H9 (cell line): Measurements from ENCODE around the gene SDK1. TPM values are rescaled to one million over a fixed set of nuclear protein-coding genes. Genes with fewer than 3 reads are reported as not detected.

Experiments
- DNase-seq: peaks from one replicate; pipeline ENCODE4 v3.0.0-alpha.2; 2017
- H2AFZ ChIP-seq: one replicate; pipeline ENCODE4 v1.6.1; 2013; ENCODE audit warnings: mild to moderate bottlenecking, low read length, control low read depth, moderate library complexity
- H2AK5ac ChIP-seq: 2 replicates; pipeline ENCODE4 v1.6.1; 2013; ENCODE audit warnings: low read length, control low read depth, mixed read lengths; ENCODE audit not compliant: insufficient read length
- H2BK120ac ChIP-seq: one replicate; pipeline ENCODE4 v1.6.1; 2013; ENCODE audit warnings: low read depth, mild to moderate bottlenecking, low read length, control low read depth, inconsistent platforms; ENCODE audit not compliant: poor library complexity, severe bottlenecking
- H2BK12ac ChIP-seq: 2 replicates; pipeline ENCODE4 v1.6.1; 2013; ENCODE audit warnings: low read length, control low read depth, mixed read lengths, low read depth; ENCODE audit not compliant: insufficient read length
- H2BK15ac ChIP-seq: 2 replicates; pipeline ENCODE4 v1.6.1; 2013; ENCODE audit warnings: low read depth, low read length, control low read depth
- H2BK20ac ChIP-seq: one replicate; pipeline ENCODE4 v1.6.1; 2013; ENCODE audit warnings: low read depth, mild to moderate bottlenecking, low read length, control low read depth, inconsistent platforms; ENCODE audit not compliant: poor library complexity, severe bottlenecking
- H2BK5ac ChIP-seq: 2 replicates; pipeline ENCODE4 v1.6.1; 2013; ENCODE audit warnings: low read length, control low read depth, mixed read lengths; ENCODE audit not compliant: insufficient read length
- H3K14ac ChIP-seq: 2 replicates; pipeline ENCODE4 v1.6.1; 2013; ENCODE audit warnings: low read length, control low read depth; ENCODE audit not compliant: insufficient read depth
- H3K18ac ChIP-seq: 2 replicates; pipeline ENCODE4 v1.6.1; 2013; ENCODE audit warnings: low read depth, mild to moderate bottlenecking, mixed read lengths, low read length, control low read depth; ENCODE audit not compliant: insufficient read length
- H3K23ac ChIP-seq: 2 replicates; pipeline ENCODE4 v1.6.1; 2013; ENCODE audit warnings: low read length, control low read depth, mixed read lengths, low read depth; ENCODE audit not compliant: insufficient read length
- H3K23me2 ChIP-seq: 2 replicates; pipeline ENCODE4 v1.6.1; 2013; ENCODE audit warnings: low read depth, mild to moderate bottlenecking, mixed read lengths, low read length, control low read depth; ENCODE audit not compliant: insufficient read length, poor library complexity, severe bottlenecking
- H3K27ac ChIP-seq: 2 replicates; pipeline ENCODE4 v1.5.1; 2013; ENCODE audit warnings: low read length, control low read depth, mixed read lengths, low read depth; ENCODE audit not compliant: insufficient read length
- H3K27me3 ChIP-seq: 2 replicates; pipeline ENCODE4 v1.6.1; 2013; ENCODE audit warnings: low read length, control low read depth, inconsistent platforms; ENCODE audit not compliant: insufficient read depth
- H3K4ac ChIP-seq: 2 replicates; pipeline ENCODE4 v1.6.1; 2013; ENCODE audit warnings: low read depth, mild to moderate bottlenecking, control low read depth, inconsistent platforms, low read length, moderate library complexity
- H3K4me1 ChIP-seq: 2 replicates; pipeline ENCODE4 v1.6.1; 2013; ENCODE audit warnings: low read length, control low read depth, inconsistent platforms; ENCODE audit not compliant: insufficient read depth
- H3K4me2 ChIP-seq: 2 replicates; pipeline ENCODE4 v1.6.1; 2013; ENCODE audit warnings: low read length, control low read depth, mixed read lengths; ENCODE audit not compliant: insufficient read length, insufficient read depth
- H3K56ac ChIP-seq: 2 replicates; pipeline ENCODE4 v1.6.1; 2013; ENCODE audit warnings: low read depth, mild to moderate bottlenecking, mixed read lengths, low read length, control low read depth; ENCODE audit not compliant: insufficient read length
- H3K79me1 ChIP-seq: 2 replicates; pipeline ENCODE4 v1.6.1; 2013; ENCODE audit warnings: low read depth, mild to moderate bottlenecking, moderate library complexity, low read length, control low read depth, inconsistent platforms; ENCODE audit not compliant: insufficient read depth, poor library complexity, severe bottlenecking
- H3K79me2 ChIP-seq: 2 replicates; pipeline ENCODE4 v1.6.1; 2013; ENCODE audit warnings: low read length, control low read depth, inconsistent platforms; ENCODE audit not compliant: insufficient read depth
- H3K9ac ChIP-seq: 2 replicates; pipeline ENCODE4 v1.6.1; 2013; ENCODE audit warnings: low read length, control low read depth, mixed read lengths; ENCODE audit not compliant: insufficient read length; ENCODE audit errors: extremely low read depth
- H3K9me3 ChIP-seq: one replicate; pipeline ENCODE4 v1.6.1; 2013; ENCODE audit warnings: low read depth, low read length, inconsistent platforms; ENCODE audit not compliant: control insufficient read depth
- H3T11ph ChIP-seq: one replicate; pipeline ENCODE4 v1.6.1; 2013; ENCODE audit warnings: mild to moderate bottlenecking, low read length, control low read depth, inconsistent platforms
- H4K20me1 ChIP-seq: one replicate; pipeline ENCODE4 v1.6.1; 2013; ENCODE audit not compliant: control insufficient read depth, insufficient read length, insufficient read depth
- H4K5ac ChIP-seq: 2 replicates; pipeline ENCODE4 v1.6.1; 2013; ENCODE audit warnings: low read depth, mild to moderate bottlenecking, mixed read lengths, low read length, control low read depth; ENCODE audit not compliant: insufficient read length
- H4K8ac ChIP-seq: replicated peaks from 2 replicates; pipeline ENCODE4 v1.6.1; 2013; ENCODE audit warnings: low read length, control low read depth, mixed read lengths, low read depth; ENCODE audit not compliant: insufficient read length
- H4K91ac ChIP-seq: 2 replicates; pipeline ENCODE4 v1.6.1; 2013; ENCODE audit warnings: low read depth, mild to moderate bottlenecking, moderate library complexity, mixed read lengths, low read length, control low read depth; ENCODE audit not compliant: insufficient read length
- H3K27ac Mint-ChIP-seq, 3 experiments: 2 replicates in 2 of 3; 3 replicates in 1 of 3; pipeline ENCODE4 v1.8.0; 2020 to 2021; ENCODE audit warnings: mixed read lengths in 3 of 3, mild to moderate bottlenecking in 1 of 3, moderate library complexity in 1 of 3
- H3K27me3 Mint-ChIP-seq: 2 replicates; pipeline ENCODE4 v1.8.0; 2021; ENCODE audit warnings: low read depth, mild to moderate bottlenecking, moderate library complexity, mixed read lengths
- H3K36me3 Mint-ChIP-seq, 3 experiments: 2 replicates in 2 of 3; 3 replicates in 1 of 3; pipeline ENCODE4 v1.8.0; 2020 to 2021; ENCODE audit warnings: low read depth in 3 of 3, mixed read lengths in 3 of 3; ENCODE audit not compliant: insufficient read depth in 1 of 3
- H3K4me1 Mint-ChIP-seq, 2 experiments: 2 replicates each; pipeline ENCODE4 v1.8.0; 2020; ENCODE audit warnings: mixed read lengths in 2 of 2
- H3K4me3 Mint-ChIP-seq, 2 experiments: 2 replicates in 1 of 2; 3 replicates in 1 of 2; pipeline ENCODE4 v1.8.0; 2020 to 2021; ENCODE audit warnings: mild to moderate bottlenecking in 2 of 2, mixed read lengths in 2 of 2, moderate library complexity in 1 of 2
- H3K9me3 Mint-ChIP-seq, 2 experiments: 2 replicates in 1 of 2; 3 replicates in 1 of 2; pipeline ENCODE4 v1.8.0; 2020; ENCODE audit warnings: mild to moderate bottlenecking in 2 of 2, mixed read lengths in 2 of 2, moderate library complexity in 1 of 2
- WGBS: extraction: QIAGEN DNeasy Blood & Tissue Kit; methylation state at CpG from one replicate; pipeline ENCODE4 v1.1.7; 2013; ENCODE audit warnings: missing lambda C conversion rate, low lambda C conversion rate, mixed read lengths; ENCODE audit not compliant: insufficient read length; ENCODE audit errors: extremely low coverage; 5-methylcytosine and 5-hydroxymethylcytosine counted together
- total RNA-seq: library from RNA; stranded (reverse); gene quantifications from 2 replicates; pipeline ENCODE4 v1.2.1, GENCODE V29; 2021
- TF ChIP-seq, protein P1 (sequence below): fragments of 200-600 bp; sonication (generic); conservative IDR thresholded peaks from 3 replicates; pipeline ENCODE4 v1.8.0; 2021; ENCODE audit warnings: antibody characterized with exemption, mild to moderate bottlenecking

SDK1 gene
- total RNA-seq, 1 experiment from 2014 or later, result 8.7 TPM

DNA sequence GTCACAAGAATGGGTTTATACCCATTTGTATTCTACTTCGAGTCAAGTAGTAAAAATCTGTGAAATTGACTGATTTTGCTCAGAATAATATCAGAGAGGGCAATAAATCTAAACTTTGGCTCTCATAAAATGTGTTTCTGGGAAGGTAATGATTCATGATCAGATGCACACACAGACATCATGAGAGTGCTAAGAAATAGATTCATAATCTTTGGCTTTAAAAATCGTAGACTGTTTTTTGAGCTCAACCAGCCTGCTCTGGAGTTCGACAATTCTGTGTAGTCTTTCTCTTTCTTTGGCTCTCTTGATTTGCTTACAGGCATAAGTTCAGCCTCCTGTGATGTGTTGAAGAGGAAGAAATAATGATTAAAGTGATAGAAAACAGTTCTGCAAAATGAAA, 494.7 kb downstream of the SDK1 start:
- no peak overlapping the region for H3K56ac ChIP-seq
- no peak overlapping the region for H2AK5ac ChIP-seq
- no peak overlapping the region for H3K4me3 Mint-ChIP-seq
- H3K27me3 Mint-ChIP-seq, result no peaks in the 10 kb centered on the region
- no peak overlapping the region for H3K9ac ChIP-seq
- H3K23ac ChIP-seq, result no peak overlapping the region
- DNase-seq, result no peak
- H3K4me1 ChIP-seq, result no peaks in the 10 kb centered on the region; the same call in 1 of the 2 replicates
- no peaks in the 10 kb centered on the region for H3K9me3 ChIP-seq
- H3T11ph ChIP-seq, result no peak overlapping the region
- no peak overlapping the region for H2BK120ac ChIP-seq
- no peak overlapping the region for H2AFZ ChIP-seq
- H2BK20ac ChIP-seq, result no peak overlapping the region
- TF ChIP-seq, protein P1, sequence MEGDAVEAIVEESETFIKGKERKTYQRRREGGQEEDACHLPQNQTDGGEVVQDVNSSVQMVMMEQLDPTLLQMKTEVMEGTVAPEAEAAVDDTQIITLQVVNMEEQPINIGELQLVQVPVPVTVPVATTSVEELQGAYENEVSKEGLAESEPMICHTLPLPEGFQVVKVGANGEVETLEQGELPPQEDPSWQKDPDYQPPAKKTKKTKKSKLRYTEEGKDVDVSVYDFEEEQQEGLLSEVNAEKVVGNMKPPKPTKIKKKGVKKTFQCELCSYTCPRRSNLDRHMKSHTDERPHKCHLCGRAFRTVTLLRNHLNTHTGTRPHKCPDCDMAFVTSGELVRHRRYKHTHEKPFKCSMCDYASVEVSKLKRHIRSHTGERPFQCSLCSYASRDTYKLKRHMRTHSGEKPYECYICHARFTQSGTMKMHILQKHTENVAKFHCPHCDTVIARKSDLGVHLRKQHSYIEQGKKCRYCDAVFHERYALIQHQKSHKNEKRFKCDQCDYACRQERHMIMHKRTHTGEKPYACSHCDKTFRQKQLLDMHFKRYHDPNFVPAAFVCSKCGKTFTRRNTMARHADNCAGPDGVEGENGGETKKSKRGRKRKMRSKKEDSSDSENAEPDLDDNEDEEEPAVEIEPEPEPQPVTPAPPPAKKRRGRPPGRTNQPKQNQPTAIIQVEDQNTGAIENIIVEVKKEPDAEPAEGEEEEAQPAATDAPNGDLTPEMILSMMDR, result no peak
- H4K8ac ChIP-seq, result no peak overlapping the region
- WGBS, result no CpG with 5 or more reads among the region's 3 CpGs
- H2BK15ac ChIP-seq, result no peak overlapping the region
- peaks cover 0 to 3% (median 2%) of the 10 kb centered on the region in 3 experiments; a peak in 2 of 7 replicates for H3K36me3 Mint-ChIP-seq
- no peaks in the 10 kb centered on the region for H4K20me1 ChIP-seq
- no peaks in the 10 kb centered on the region for H3K79me2 ChIP-seq
- H3K4me2 ChIP-seq, result no peak overlapping the region
- H3K23me2 ChIP-seq, result no peaks in the 10 kb centered on the region
- H3K4ac ChIP-seq, result no peak overlapping the region
- no peak overlapping the region for H3K27ac ChIP-seq
- no peak overlapping the region for H3K14ac ChIP-seq
- H3K27me3 ChIP-seq, result no peaks in the 10 kb centered on the region
- peaks cover 0 to 2% of the 10 kb centered on the region in 2 experiments; a peak in 2 of 5 replicates for H3K9me3 Mint-ChIP-seq
- H3K4me1 Mint-ChIP-seq, result peaks cover 4 to 5% of the 10 kb centered on the region in 2 experiments; a peak in 2 of 4 replicates
- H3K18ac ChIP-seq, result no peak overlapping the region
- no peaks in the 10 kb centered on the region for H3K79me1 ChIP-seq
- no peak overlapping the region for H4K5ac ChIP-seq
- no peak overlapping the region for H2BK12ac ChIP-seq
- H3K27ac Mint-ChIP-seq, result no peak overlapping the region
- no peak overlapping the region for H2BK5ac ChIP-seq
- H4K91ac ChIP-seq, result no peak overlapping the region
